Panc1 (cell line): Measurements from ENCODE around the gene ADGRE1. TPM values are rescaled to one million over a fixed set of nuclear protein-coding genes. Genes with fewer than 3 reads are reported as not detected.

Experiments
- ATAC-seq: fragments of 200-7000 bp; cut with Tn5 transposase; 2 replicates; pipeline ENCODE4 v1.9.1; 2020; ENCODE audit warnings: mild to moderate bottlenecking, moderate library complexity
- BruUV-seq: library from RNA; stranded (reverse); fragments of 400-500 nt; replicated peaks from 2 replicates; lab custom pipeline; 2021; lab: Mats Ljungman, UMichigan
- CTCF ChIA-PET: fragments of 300-600 bp; sonication (Branson Sonifier 250); formaldehyde crosslinking; loops from one replicate; lab custom pipeline; 2022; ENCODE audit warnings: antibody characterized with exemption; lab: Charles Lee
- POLR2A ChIA-PET: fragments of 300-600 bp; sonication (Branson Sonifier 250); formaldehyde crosslinking; loops from one replicate; lab custom pipeline; 2022; ENCODE audit warnings: antibody characterized with exemption; lab: Charles Lee
- DNase-seq: peaks from one replicate; pipeline ENCODE4 v3.0.0-alpha.2; 2010; ENCODE audit warnings: low read depth, low spot score
- H3K27ac ChIP-seq: 2 replicates; pipeline ENCODE4 v1.5.1; 2011; ENCODE audit warnings: mild to moderate bottlenecking, low read length, inconsistent platforms
- H3K27me3 ChIP-seq: fragments of 200-500 bp; sonication (Bioruptor generic); 2 replicates; pipeline ENCODE4 v1.6.0; 2014; ENCODE audit warnings: low read length, inconsistent platforms; ENCODE audit not compliant: control insufficient read depth, insufficient read depth
- H3K36me3 ChIP-seq: fragments of 200-500 bp; sonication (Bioruptor generic); 2 replicates; pipeline ENCODE4 v1.5.1; 2014; ENCODE audit warnings: inconsistent platforms, mild to moderate bottlenecking, low read length, moderate library complexity; ENCODE audit not compliant: control insufficient read depth, insufficient read depth
- H3K4me1 ChIP-seq: 2 replicates; pipeline ENCODE4 v1.5.1; 2011; ENCODE audit warnings: inconsistent platforms, mild to moderate bottlenecking, low read length, moderate library complexity; ENCODE audit not compliant: control insufficient read depth, insufficient read depth
- H3K4me3 ChIP-seq, 2 experiments: 2 replicates each; pipeline ENCODE4 v1.5.1; 2011 to 2012; ENCODE audit warnings: low read depth in 2 of 2, low read length in 2 of 2, mild to moderate bottlenecking in 2 of 2, inconsistent platforms in 1 of 2, moderate library complexity in 1 of 2
- H3K9me3 ChIP-seq: fragments of 200-500 bp; sonication (Bioruptor generic); 2 replicates; pipeline ENCODE4 v1.5.1; 2014; ENCODE audit warnings: low read depth, mild to moderate bottlenecking, inconsistent platforms, low read length, moderate library complexity; ENCODE audit not compliant: control insufficient read depth, insufficient read depth
- POLR2AphosphoS5 ChIP-seq: IDR thresholded peaks from 2 replicates; pipeline ENCODE4 v1.6.1; 2012; ENCODE audit warnings: mild to moderate bottlenecking, low read depth, low read length, moderate library complexity
- SIN3A ChIP-seq: IDR thresholded peaks from 2 replicates; pipeline ENCODE4 v1.6.1; 2012; ENCODE audit warnings: low read depth, mild to moderate bottlenecking, low read length, moderate library complexity, borderline replicate concordance; ENCODE audit not compliant: insufficient read depth
- TCF7L2 ChIP-seq: IDR thresholded peaks from 2 replicates; pipeline ENCODE4 v1.6.1; 2011; ENCODE audit warnings: mild to moderate bottlenecking, low read depth, low read length, inconsistent platforms
- in situ Hi-C: cut with HindIII; loops from 2 replicates; pipeline ENCODE4 v1.10.0; 2016; ENCODE audit warnings: low sequenced_read_pairs, low pct_unique_long_range_greater_than_20kb
- intact Hi-C: fragments of 100-400 bp; cut with micrococcal nuclease; formaldehyde crosslinking; loops from one replicate; pipeline ENCODE4 v1.10.0; 2022; ENCODE audit not compliant: unreplicated experiment
- total RNA-seq: library from RNA; stranded (reverse); gene quantifications from one replicate; pipeline ENCODE4 v1.2.1, GENCODE V29; 2021; ENCODE audit not compliant: unreplicated experiment
- TF ChIP-seq, protein P1 (sequence below), 2 experiments: IDR thresholded peaks; 2 replicates each; pipeline ENCODE4 v1.6.1; 2011 to 2012; ENCODE audit warnings: low read depth in 2 of 2, control low read depth in 1 of 2, low read length in 1 of 2, mild to moderate bottlenecking in 1 of 2, moderate library complexity in 1 of 2; ENCODE audit not compliant: insufficient read depth in 1 of 2
- TF ChIP-seq, protein P2 (sequence below): fragments of 450-650 bp; IDR thresholded peaks from 2 replicates; pipeline ENCODE4 v1.5.1; 2017; ENCODE audit warnings: mild to moderate bottlenecking

Gene ADGRE1
- total RNA-seq, 1 experiment from 2014 or later, result 0.08 TPM

DNA sequence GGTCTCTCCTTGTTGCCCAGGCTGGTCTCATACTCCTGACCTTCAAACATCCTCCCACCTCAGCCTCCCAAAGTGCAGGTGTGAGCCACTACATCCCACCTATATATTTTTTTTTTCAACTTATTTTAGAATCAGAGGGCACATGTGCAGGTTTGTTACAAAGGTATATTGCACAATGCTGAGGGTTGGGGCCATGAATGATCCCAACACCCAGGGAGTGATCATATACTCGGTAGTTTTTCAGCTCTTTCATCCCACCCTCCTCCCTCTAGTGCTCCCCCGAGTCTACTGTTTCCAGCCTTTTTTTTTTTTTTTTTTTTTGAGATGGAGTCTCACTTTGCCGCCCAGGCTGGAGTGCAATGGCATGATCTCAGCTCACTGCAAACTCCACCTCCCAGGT is 38.4 kb upstream of the ADGRE1 start:
- DNase-seq, result no peak
- Histone ChIP-seq H3K4me3 (no peak overlapping the region), H3K4me1 (no peaks in the 10 kb centered on the region), H3K9me3 (no peaks in the 10 kb centered on the region), H3K27me3 (no peaks in the 10 kb centered on the region), H3K36me3 (no peaks in the 10 kb centered on the region), H3K27ac (no peak overlapping the region)
- CTCF ChIA-PET, result interaction anchor here (0.6 kb wide), 1 partner anchor 13 kb away, joined by 4 read pairs; no protein-coding TSS in a partner anchor
- POLR2A ChIA-PET, result interaction anchor here (0.5 kb wide), 1 partner anchor 29 kb away, joined by 3 read pairs; no protein-coding TSS in a partner anchor
- in situ Hi-C loops, result no loop called here
- TF ChIP-seq SIN3A, result no peak
- TF ChIP-seq, protein P1, sequence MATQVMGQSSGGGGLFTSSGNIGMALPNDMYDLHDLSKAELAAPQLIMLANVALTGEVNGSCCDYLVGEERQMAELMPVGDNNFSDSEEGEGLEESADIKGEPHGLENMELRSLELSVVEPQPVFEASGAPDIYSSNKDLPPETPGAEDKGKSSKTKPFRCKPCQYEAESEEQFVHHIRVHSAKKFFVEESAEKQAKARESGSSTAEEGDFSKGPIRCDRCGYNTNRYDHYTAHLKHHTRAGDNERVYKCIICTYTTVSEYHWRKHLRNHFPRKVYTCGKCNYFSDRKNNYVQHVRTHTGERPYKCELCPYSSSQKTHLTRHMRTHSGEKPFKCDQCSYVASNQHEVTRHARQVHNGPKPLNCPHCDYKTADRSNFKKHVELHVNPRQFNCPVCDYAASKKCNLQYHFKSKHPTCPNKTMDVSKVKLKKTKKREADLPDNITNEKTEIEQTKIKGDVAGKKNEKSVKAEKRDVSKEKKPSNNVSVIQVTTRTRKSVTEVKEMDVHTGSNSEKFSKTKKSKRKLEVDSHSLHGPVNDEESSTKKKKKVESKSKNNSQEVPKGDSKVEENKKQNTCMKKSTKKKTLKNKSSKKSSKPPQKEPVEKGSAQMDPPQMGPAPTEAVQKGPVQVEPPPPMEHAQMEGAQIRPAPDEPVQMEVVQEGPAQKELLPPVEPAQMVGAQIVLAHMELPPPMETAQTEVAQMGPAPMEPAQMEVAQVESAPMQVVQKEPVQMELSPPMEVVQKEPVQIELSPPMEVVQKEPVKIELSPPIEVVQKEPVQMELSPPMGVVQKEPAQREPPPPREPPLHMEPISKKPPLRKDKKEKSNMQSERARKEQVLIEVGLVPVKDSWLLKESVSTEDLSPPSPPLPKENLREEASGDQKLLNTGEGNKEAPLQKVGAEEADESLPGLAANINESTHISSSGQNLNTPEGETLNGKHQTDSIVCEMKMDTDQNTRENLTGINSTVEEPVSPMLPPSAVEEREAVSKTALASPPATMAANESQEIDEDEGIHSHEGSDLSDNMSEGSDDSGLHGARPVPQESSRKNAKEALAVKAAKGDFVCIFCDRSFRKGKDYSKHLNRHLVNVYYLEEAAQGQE (IDR thresholded peaks at IDR 0.05; ENCODE audit: insufficient read depth in 1 of 2, low read depth in 2 of 2, low read length in 1 of 2), result no peak
- TF ChIP-seq, protein P2, sequence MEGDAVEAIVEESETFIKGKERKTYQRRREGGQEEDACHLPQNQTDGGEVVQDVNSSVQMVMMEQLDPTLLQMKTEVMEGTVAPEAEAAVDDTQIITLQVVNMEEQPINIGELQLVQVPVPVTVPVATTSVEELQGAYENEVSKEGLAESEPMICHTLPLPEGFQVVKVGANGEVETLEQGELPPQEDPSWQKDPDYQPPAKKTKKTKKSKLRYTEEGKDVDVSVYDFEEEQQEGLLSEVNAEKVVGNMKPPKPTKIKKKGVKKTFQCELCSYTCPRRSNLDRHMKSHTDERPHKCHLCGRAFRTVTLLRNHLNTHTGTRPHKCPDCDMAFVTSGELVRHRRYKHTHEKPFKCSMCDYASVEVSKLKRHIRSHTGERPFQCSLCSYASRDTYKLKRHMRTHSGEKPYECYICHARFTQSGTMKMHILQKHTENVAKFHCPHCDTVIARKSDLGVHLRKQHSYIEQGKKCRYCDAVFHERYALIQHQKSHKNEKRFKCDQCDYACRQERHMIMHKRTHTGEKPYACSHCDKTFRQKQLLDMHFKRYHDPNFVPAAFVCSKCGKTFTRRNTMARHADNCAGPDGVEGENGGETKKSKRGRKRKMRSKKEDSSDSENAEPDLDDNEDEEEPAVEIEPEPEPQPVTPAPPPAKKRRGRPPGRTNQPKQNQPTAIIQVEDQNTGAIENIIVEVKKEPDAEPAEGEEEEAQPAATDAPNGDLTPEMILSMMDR, result no peak
- no peak for TF ChIP-seq POLR2AphosphoS5
- no peak for TF ChIP-seq TCF7L2
- BruUV-seq, result no TSS peak
- no peak for ATAC-seq
- intact Hi-C loops, result no loop called here

DNA sequence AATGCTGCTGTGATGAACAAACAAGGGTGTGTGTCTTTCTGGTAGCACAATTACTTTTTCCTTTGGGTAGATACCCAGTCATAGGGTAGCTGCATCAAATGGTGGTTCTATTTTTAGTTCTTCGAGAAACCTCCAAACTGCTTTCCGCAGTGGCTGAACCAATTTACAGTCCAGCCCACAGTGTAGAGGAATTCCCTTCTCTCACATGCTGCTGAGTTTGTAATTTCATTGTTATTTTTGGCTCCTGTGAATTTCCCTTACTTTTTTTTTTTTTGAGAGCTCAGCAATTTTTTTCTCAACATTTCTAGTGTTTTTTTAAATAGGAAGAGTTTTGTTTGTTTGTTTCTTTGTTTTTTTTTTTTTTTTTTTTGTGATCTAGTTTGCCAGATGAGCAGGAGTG is 37.5 kb upstream of the ADGRE1 start:
- H3K9me3 ChIP-seq, result no peaks in the 10 kb centered on the region
- POLR2A ChIA-PET, result interaction anchor here (0.7 kb wide), 1 partner anchor 60 kb away, joined by 6 read pairs; no protein-coding TSS in a partner anchor
- in situ Hi-C loops (no loop called here), intact Hi-C loops (no loop called here)
- H3K4me1 ChIP-seq, result no peaks in the 10 kb centered on the region
- H3K36me3 ChIP-seq, result no peaks in the 10 kb centered on the region
- no TSS peak for BruUV-seq
- CTCF ChIA-PET, result no interaction called here
- no peaks in the 10 kb centered on the region for H3K27me3 ChIP-seq
- H3K27ac ChIP-seq, result no peak overlapping the region
- TF ChIP-seq SIN3A (no peak), TCF7L2 (no peak), POLR2AphosphoS5 (no peak)
- TF ChIP-seq, protein P1 (IDR thresholded peaks at IDR 0.05; ENCODE audit: insufficient read depth in 1 of 2, low read depth in 2 of 2, low read length in 1 of 2), result no peak
- TF ChIP-seq, protein P2, result no peak
- H3K4me3 ChIP-seq, result no peak overlapping the region
- DNase-seq (no peak), ATAC-seq (no peak)
